ENCODE results near the gene RNF17.

- TF ChIP-seq POLR2A (IDR thresholded peaks at IDR 0.05) (no peak), CTCF (IDR thresholded peaks at IDR 0.05) (no peak)
Measured at GRCh38 chr13:24741016-24741662, 22.8 kb upstream of the RNF17 start.
